ENCODE results near the gene PRR19.

Gene PRR19

GRCh38 chr19:42293540-42293939 is 8.4 kb upstream of the PRR19 start:
- Histone ChIP-seq H3K18ac (ENCODE audit: low read length) (no peak overlapping the region), H4K91ac (ENCODE audit: low read depth, low read length) (no peak overlapping the region), H3K14ac (ENCODE audit: low read length) (no peak overlapping the region), H4K12ac (ENCODE audit: low read depth, low read length) (no peak overlapping the region), H3K4me1 (ENCODE audit: control insufficient read depth in 1 of 2, insufficient read depth in 2 of 2, low read length in 2 of 2) (no peaks in the 10 kb centered on the region), H3K23ac (ENCODE audit: low read length) (no peak overlapping the region), H3K27ac (ENCODE audit: low read depth, low read length) (no peak overlapping the region), H3K4ac (ENCODE audit: low read depth, low read length) (no peak overlapping the region), H2AFZ (ENCODE audit: insufficient read depth, low read length, poor library complexity) (no peak overlapping the region), H3K27me3 (ENCODE audit: insufficient read depth, low read length) (no peaks in the 10 kb centered on the region), H2AK5ac (ENCODE audit: low read length) (no peak overlapping the region), H4K8ac (ENCODE audit: low read depth, low read length) (no peak overlapping the region), H2BK5ac (ENCODE audit: low read depth, low read length, poor library complexity) (no peak overlapping the region), H3K4me3 (ENCODE audit: low read depth, low read length) (no peak overlapping the region), H3K4me2 (ENCODE audit: low read length) (no peak overlapping the region), H3K79me1 (ENCODE audit: low read length) (no peaks in the 10 kb centered on the region), H2BK120ac (ENCODE audit: insufficient read depth, low read length, poor library complexity) (no peak overlapping the region), H3K9me3 (ENCODE audit: insufficient read depth, low read depth, low read length) (peaks cover 3% of the 10 kb centered on the region), H3K79me2 (ENCODE audit: control insufficient read depth, insufficient read depth, low read length, poor library complexity) (no peaks in the 10 kb centered on the region), H2BK12ac (ENCODE audit: low read length) (no peak overlapping the region), H3K9ac (ENCODE audit: low read length) (no peak overlapping the region), H3K36me3 (ENCODE audit: control insufficient read depth in 1 of 2, insufficient read depth in 2 of 2, low read length in 2 of 2) (peaks cover 77 to 79% of the 10 kb centered on the region in 2 experiments)
- DNase-seq = no peak
- WGBS (ENCODE audit: extremely low coverage, insufficient coverage, insufficient read length) = no CpG with 5 or more reads among the region's 17 CpGs

DNA sequence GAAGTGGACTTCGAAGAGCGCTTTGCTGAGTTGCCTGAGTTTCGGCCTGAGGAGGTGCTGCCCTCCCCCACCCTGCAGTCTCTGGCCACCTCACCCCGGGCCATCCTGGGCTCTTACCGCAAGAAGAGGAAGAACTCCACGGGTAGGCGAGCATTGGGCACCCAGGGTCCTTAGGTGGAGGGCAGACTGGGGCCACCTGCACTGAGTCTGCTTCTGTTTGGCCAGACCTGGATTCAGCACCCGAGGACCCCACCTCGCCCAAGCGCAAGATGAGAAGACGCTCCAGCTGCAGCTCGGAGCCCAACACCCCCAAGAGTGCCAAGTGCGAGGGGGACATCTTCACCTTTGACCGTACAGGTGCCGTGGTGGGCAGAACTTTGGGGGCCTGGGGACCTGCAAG is 8.0 kb upstream of the PRR19 start:
- Histone ChIP-seq H3K4ac (ENCODE audit: low read depth, low read length) (no peak overlapping the region), H3K4me2 (ENCODE audit: low read length) (no peak overlapping the region), H3K36me3 (ENCODE audit: control insufficient read depth in 1 of 2, insufficient read depth in 2 of 2, low read length in 2 of 2) (peaks cover 73 to 75% of the 10 kb centered on the region in 2 experiments), H4K91ac (ENCODE audit: low read depth, low read length) (no peak overlapping the region), H2BK120ac (ENCODE audit: insufficient read depth, low read length, poor library complexity) (no peak overlapping the region), H3K23ac (ENCODE audit: low read length) (no peak overlapping the region), H3K4me1 (ENCODE audit: control insufficient read depth in 1 of 2, insufficient read depth in 2 of 2, low read length in 2 of 2) (no peaks in the 10 kb centered on the region), H3K9me3 (ENCODE audit: insufficient read depth, low read depth, low read length) (peaks cover 3% of the 10 kb centered on the region), H3K18ac (ENCODE audit: low read length) (no peak overlapping the region), H3K14ac (ENCODE audit: low read length) (no peak overlapping the region), H3K79me2 (ENCODE audit: control insufficient read depth, insufficient read depth, low read length, poor library complexity) (no peaks in the 10 kb centered on the region), H4K8ac (ENCODE audit: low read depth, low read length) (no peak overlapping the region), H2AK5ac (ENCODE audit: low read length) (no peak overlapping the region), H3K27me3 (ENCODE audit: insufficient read depth, low read length) (no peaks in the 10 kb centered on the region), H4K12ac (ENCODE audit: low read depth, low read length) (no peak overlapping the region), H3K4me3 (ENCODE audit: low read depth, low read length) (no peak overlapping the region), H3K79me1 (ENCODE audit: low read length) (no peaks in the 10 kb centered on the region), H3K9ac (ENCODE audit: low read length) (no peak overlapping the region), H2BK12ac (ENCODE audit: low read length) (no peak overlapping the region), H2BK5ac (ENCODE audit: low read depth, low read length, poor library complexity) (no peak overlapping the region), H3K27ac (ENCODE audit: low read depth, low read length) (no peak overlapping the region), H2AFZ (ENCODE audit: insufficient read depth, low read length, poor library complexity) (no peak overlapping the region)
- no peak for DNase-seq
- no CpG with 5 or more reads among the region's 15 CpGs for WGBS (ENCODE audit: extremely low coverage, insufficient coverage, insufficient read length)

GRCh38 chr19:42294471-42295137 is 7.3 kb upstream of the PRR19 start:
- H3K79me1 ChIP-seq (ENCODE audit: low read length) = no peaks in the 10 kb centered on the region
- no peak overlapping the region for H3K4ac ChIP-seq (ENCODE audit: low read depth, low read length)
- H3K27me3 ChIP-seq (ENCODE audit: insufficient read depth, low read length) = no peaks in the 10 kb centered on the region
- H4K8ac ChIP-seq (ENCODE audit: low read depth, low read length) = no peak overlapping the region
- H2AFZ ChIP-seq (ENCODE audit: insufficient read depth, low read length, poor library complexity) = no peak overlapping the region
- H3K18ac ChIP-seq (ENCODE audit: low read length) = no peak overlapping the region
- no CpG with 5 or more reads among the region's 24 CpGs for WGBS (ENCODE audit: extremely low coverage, insufficient coverage, insufficient read length)
- no peak overlapping the region for H3K9ac ChIP-seq (ENCODE audit: low read length)
- H2AK5ac ChIP-seq (ENCODE audit: low read length) = no peak overlapping the region
- peaks cover 3% of the 10 kb centered on the region for H3K9me3 ChIP-seq (ENCODE audit: insufficient read depth, low read depth, low read length)
- no peak overlapping the region for H3K27ac ChIP-seq (ENCODE audit: low read depth, low read length)
- H3K4me2 ChIP-seq (ENCODE audit: low read length) = no peak overlapping the region
- H3K14ac ChIP-seq (ENCODE audit: low read length) = no peak overlapping the region
- no peaks in the 10 kb centered on the region for H3K79me2 ChIP-seq (ENCODE audit: control insufficient read depth, insufficient read depth, low read length, poor library complexity)
- H2BK5ac ChIP-seq (ENCODE audit: low read depth, low read length, poor library complexity) = no peak overlapping the region
- no peak overlapping the region for H3K4me3 ChIP-seq (ENCODE audit: low read depth, low read length)
- peaks cover 66 to 69% of the 10 kb centered on the region in 2 experiments for H3K36me3 ChIP-seq (ENCODE audit: control insufficient read depth in 1 of 2, insufficient read depth in 2 of 2, low read length in 2 of 2)
- no peak overlapping the region for H2BK12ac ChIP-seq (ENCODE audit: low read length)
- H3K23ac ChIP-seq (ENCODE audit: low read length) = no peak overlapping the region
- H4K91ac ChIP-seq (ENCODE audit: low read depth, low read length) = no peak overlapping the region
- H3K4me1 ChIP-seq (ENCODE audit: control insufficient read depth in 1 of 2, insufficient read depth in 2 of 2, low read length in 2 of 2) = no peaks in the 10 kb centered on the region
- H2BK120ac ChIP-seq (ENCODE audit: insufficient read depth, low read length, poor library complexity) = no peak overlapping the region
- DNase-seq = no peak
- H4K12ac ChIP-seq (ENCODE audit: low read depth, low read length) = no peak overlapping the region

DNA sequence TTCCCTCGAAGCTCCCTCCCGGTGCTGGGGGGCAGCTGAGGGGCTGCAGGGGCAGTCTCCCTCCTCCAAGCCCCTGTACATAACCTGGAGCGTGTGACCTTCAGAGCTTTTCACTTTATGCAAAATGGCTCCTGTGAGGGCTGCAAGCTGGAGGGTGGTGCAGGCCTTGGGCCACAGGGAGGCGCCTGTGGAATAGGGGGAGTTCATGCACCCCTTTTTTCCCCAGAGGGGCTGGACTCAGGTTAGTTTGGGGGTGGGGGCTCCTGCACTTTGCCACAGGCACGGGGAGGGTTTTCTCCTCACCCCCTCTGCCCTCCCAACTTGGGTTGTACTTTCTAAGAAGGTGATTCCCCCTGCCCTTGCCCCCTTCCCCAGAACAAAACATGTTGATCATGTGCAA is 6.6 kb upstream of the PRR19 start:
- H3K14ac ChIP-seq (ENCODE audit: low read length) = no peak overlapping the region
- no CpG with 5 or more reads among the region's 5 CpGs for WGBS (ENCODE audit: extremely low coverage, insufficient coverage, insufficient read length)

More for the DNA sequence above, 6.6 kb upstream of the PRR19 start:
- DNase-seq = no peak
- Histone ChIP-seq H4K8ac (ENCODE audit: low read depth, low read length) (no peak overlapping the region), H2BK12ac (ENCODE audit: low read length) (no peak overlapping the region), H3K4me3 (ENCODE audit: low read depth, low read length) (no peak overlapping the region), H3K9ac (ENCODE audit: low read length) (no peak overlapping the region), H2BK120ac (ENCODE audit: insufficient read depth, low read length, poor library complexity) (no peak overlapping the region), H3K18ac (ENCODE audit: low read length) (no peak overlapping the region), H3K27ac (ENCODE audit: low read depth, low read length) (no peak overlapping the region), H3K36me3 (ENCODE audit: control insufficient read depth in 1 of 2, insufficient read depth in 2 of 2, low read length in 2 of 2) (peaks cover 64 to 68% of the 10 kb centered on the region in 2 experiments), H3K79me2 (ENCODE audit: control insufficient read depth, insufficient read depth, low read length, poor library complexity) (no peaks in the 10 kb centered on the region), H3K4me2 (ENCODE audit: low read length) (no peak overlapping the region), H3K79me1 (ENCODE audit: low read length) (no peaks in the 10 kb centered on the region), H4K91ac (ENCODE audit: low read depth, low read length) (no peak overlapping the region), H2AFZ (ENCODE audit: insufficient read depth, low read length, poor library complexity) (no peak overlapping the region), H2AK5ac (ENCODE audit: low read length) (no peak overlapping the region), H3K23ac (ENCODE audit: low read length) (no peak overlapping the region), H3K9me3 (ENCODE audit: insufficient read depth, low read depth, low read length) (peaks cover 3% of the 10 kb centered on the region), H2BK5ac (ENCODE audit: low read depth, low read length, poor library complexity) (no peak overlapping the region), H4K12ac (ENCODE audit: low read depth, low read length) (no peak overlapping the region), H3K27me3 (ENCODE audit: insufficient read depth, low read length) (no peaks in the 10 kb centered on the region), H3K4ac (ENCODE audit: low read depth, low read length) (no peak overlapping the region), H3K4me1 (ENCODE audit: control insufficient read depth in 1 of 2, insufficient read depth in 2 of 2, low read length in 2 of 2) (no peaks in the 10 kb centered on the region)
